HG03469 (cell line): ENCODE results near the gene ANKRD31.

Source experiments
- ATAC-seq: cut with Tn5 transposase; IDR thresholded peaks from one replicate; pipeline ENCODE4 v1.9.1; 2021; ENCODE audit warnings: mild to moderate bottlenecking, moderate library complexity, moderate number of reproducible peaks; ENCODE audit not compliant: unreplicated experiment

ANKRD31 gene

GRCh38 chr5:75044406-75044805, 192.3 kb downstream of the ANKRD31 start:
- ATAC-seq = no peak

GRCh38 chr5:75043633-75044264, 192.9 kb downstream of the ANKRD31 start:
- no peak for ATAC-seq

GRCh38 chr5:75042522-75042921, 194.2 kb downstream of the ANKRD31 start:
- no peak for ATAC-seq

- ATAC-seq = no peak
Observed at GRCh38 chr5:75040973-75041372, 195.7 kb downstream of the ANKRD31 start.

- ATAC-seq = no peak
Observed at GRCh38 chr5:75037106-75037505, 199.6 kb downstream of the ANKRD31 start.

- ATAC-seq = no peak
Observed at GRCh38 chr5:75034137-75034739, 202.4 kb downstream of the ANKRD31 start.

GRCh38 chr5:75031366-75031765, 205.3 kb downstream of the ANKRD31 start:
- ATAC-seq = no peak

- ATAC-seq = no peak
Observed at GRCh38 chr5:75028090-75028489, 208.6 kb downstream of the ANKRD31 start.

- no peak for ATAC-seq
Observed at GRCh38 chr5:75023368-75024159, 213.1 kb downstream of the ANKRD31 start.

GRCh38 chr5:75021800-75022199, 214.9 kb downstream of the ANKRD31 start:
- no peak for ATAC-seq

GRCh38 chr5:75021219-75021618, 215.5 kb downstream of the ANKRD31 start:
- ATAC-seq = no peak

- no peak for ATAC-seq
Observed at GRCh38 chr5:75020016-75020656, 216.5 kb downstream of the ANKRD31 start.

GRCh38 chr5:75018805-75019587, 217.7 kb downstream of the ANKRD31 start:
- ATAC-seq = no peak
